Measurements from ENCODE around the gene RFC2.
A peak's percentile ranks its signal among the peaks of the same experiment; 100 is the strongest.

The RFC2 gene

DNA sequence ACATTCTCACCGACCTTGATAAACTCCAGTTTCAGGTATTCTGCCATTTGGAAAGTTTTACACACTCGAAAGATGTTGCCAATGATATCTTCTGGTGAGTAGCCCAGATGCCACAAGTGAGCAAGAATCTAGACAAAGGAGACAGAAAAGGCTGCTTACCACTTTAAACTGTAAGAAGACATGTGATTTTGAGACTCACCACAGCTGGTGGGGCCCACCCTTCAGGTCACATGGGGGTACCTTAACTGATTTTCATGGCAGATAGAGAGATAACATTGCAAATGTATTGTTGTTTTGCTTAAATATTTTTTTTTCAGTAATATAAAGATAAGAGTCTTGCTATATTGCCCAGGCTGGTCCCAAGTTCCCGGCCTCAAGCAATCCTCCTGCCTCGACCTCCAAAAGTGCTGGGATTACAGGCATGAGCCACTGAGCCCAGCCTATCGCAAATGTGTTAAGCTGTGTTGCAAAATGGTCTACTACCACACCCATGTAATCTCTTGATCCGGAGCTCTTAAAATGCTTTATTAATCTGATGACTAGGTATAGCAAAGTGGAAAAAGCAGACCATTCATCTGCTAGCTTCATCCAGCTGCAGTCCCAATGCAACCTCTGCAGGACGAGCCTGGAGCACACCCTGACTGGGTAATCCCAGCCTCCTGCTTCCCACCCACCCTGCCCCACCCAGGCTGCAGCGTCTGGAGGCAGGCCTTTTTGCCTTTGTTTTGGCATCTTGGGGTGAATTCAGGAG, 18.5 kb downstream of the RFC2 start:
- H3K4me3 ChIP-seq (ENCODE audit: low read depth, low read length), result no peak overlapping the region
- peaks cover 62 to 86% of the 10 kb centered on the region in 2 experiments for H3K36me3 ChIP-seq (ENCODE audit: control insufficient read depth in 2 of 2, insufficient read depth in 1 of 2, low read length in 2 of 2)
- no peak overlapping the region for H3K27ac ChIP-seq (ENCODE audit: extremely low read depth, low read depth, low read length)
- ChIA-PET CTCF (interaction anchor here (0.6 kb wide), 1 partner anchor 166 kb away, joined by 3 read pairs; no protein-coding TSS in a partner anchor), POLR2A (interaction anchor here (0.6 kb wide), 1 partner anchor 9 kb away, joined by 4 read pairs; no protein-coding TSS in a partner anchor)
- TF ChIP-seq ZFP69B (tag by site-specific recombination; IDR thresholded peaks at IDR 0.05) (peak; percentile 59; the same call in 1 of the 2 replicates), GLI4 (tag by site-specific recombination; IDR thresholded peaks at IDR 0.05) (no peak)
- TF ChIP-seq, protein P1, sequence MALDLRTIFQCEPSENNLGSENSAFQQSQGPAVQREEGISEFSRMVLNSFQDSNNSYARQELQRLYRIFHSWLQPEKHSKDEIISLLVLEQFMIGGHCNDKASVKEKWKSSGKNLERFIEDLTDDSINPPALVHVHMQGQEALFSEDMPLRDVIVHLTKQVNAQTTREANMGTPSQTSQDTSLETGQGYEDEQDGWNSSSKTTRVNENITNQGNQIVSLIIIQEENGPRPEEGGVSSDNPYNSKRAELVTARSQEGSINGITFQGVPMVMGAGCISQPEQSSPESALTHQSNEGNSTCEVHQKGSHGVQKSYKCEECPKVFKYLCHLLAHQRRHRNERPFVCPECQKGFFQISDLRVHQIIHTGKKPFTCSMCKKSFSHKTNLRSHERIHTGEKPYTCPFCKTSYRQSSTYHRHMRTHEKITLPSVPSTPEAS (tag by site-specific recombination; IDR thresholded peaks at IDR 0.05), result no peak
- TF ChIP-seq, protein P2, sequence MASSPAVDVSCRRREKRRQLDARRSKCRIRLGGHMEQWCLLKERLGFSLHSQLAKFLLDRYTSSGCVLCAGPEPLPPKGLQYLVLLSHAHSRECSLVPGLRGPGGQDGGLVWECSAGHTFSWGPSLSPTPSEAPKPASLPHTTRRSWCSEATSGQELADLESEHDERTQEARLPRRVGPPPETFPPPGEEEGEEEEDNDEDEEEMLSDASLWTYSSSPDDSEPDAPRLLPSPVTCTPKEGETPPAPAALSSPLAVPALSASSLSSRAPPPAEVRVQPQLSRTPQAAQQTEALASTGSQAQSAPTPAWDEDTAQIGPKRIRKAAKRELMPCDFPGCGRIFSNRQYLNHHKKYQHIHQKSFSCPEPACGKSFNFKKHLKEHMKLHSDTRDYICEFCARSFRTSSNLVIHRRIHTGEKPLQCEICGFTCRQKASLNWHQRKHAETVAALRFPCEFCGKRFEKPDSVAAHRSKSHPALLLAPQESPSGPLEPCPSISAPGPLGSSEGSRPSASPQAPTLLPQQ (tag by site-specific recombination; IDR thresholded peaks at IDR 0.05), result peak; percentile 77
- no peaks in the 10 kb centered on the region for H3K4me1 ChIP-seq (ENCODE audit: control insufficient read depth, insufficient read depth, low read length)
- H3K9me3 ChIP-seq (ENCODE audit: control insufficient read depth, insufficient read depth, low read depth, low read length), result no peaks in the 10 kb centered on the region

DNA sequence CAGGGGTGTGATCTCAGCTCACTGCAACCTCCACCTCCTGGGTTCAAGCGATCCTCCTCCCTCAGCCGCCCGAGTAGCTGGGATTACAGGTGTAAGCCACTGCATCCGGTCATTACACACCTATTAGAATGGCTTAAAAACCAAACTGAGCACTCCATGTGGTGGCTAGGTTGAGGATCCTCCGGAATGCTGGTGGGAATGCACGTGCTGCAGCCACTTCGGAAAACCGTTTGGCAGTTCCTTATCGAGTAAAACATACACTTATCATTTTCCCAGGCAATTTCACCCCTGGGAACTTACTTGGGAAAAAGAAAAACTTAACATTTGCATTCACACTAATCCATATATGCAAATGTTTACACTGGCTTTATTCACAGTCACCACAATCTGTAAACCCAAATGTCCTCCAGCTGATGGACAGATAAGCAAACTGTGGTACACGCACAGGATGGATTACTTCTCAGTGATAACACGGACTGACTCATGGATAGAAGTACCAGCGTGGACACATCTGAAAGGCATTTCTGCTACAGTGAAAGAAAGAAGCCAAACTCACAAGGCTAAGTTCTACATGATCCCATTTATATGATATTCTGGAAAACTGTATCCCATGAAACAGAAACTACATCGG, 20.4 kb downstream of the RFC2 start:
- CTCF ChIA-PET, result no interaction called here
- no peaks in the 10 kb centered on the region for H3K4me1 ChIP-seq (ENCODE audit: control insufficient read depth, insufficient read depth, low read length)
- peaks cover 63 to 88% of the 10 kb centered on the region in 2 experiments for H3K36me3 ChIP-seq (ENCODE audit: control insufficient read depth in 2 of 2, insufficient read depth in 1 of 2, low read length in 2 of 2)
- H3K27ac ChIP-seq (ENCODE audit: extremely low read depth, low read depth, low read length), result no peak overlapping the region
- no peak for TF ChIP-seq ZNF621 (tag by site-specific recombination; IDR thresholded peaks at IDR 0.05)
- TF ChIP-seq ZNF473 (tag by site-specific recombination; IDR thresholded peaks at IDR 0.05), result no peak
- no peak for TF ChIP-seq BCL11A (tag by site-specific recombination; IDR thresholded peaks at IDR 0.05; ENCODE audit: low read depth)
- TF ChIP-seq ZNF785 (tag by site-specific recombination; IDR thresholded peaks at IDR 0.05), result no peak
- no peak for TF ChIP-seq ZSCAN18 (tag by site-specific recombination; IDR thresholded peaks at IDR 0.05)
- POLR2A ChIA-PET, result no interaction called here
- H3K9me3 ChIP-seq (ENCODE audit: control insufficient read depth, insufficient read depth, low read depth, low read length), result no peaks in the 10 kb centered on the region
- H3K4me3 ChIP-seq (ENCODE audit: low read depth, low read length), result no peak overlapping the region

DNA sequence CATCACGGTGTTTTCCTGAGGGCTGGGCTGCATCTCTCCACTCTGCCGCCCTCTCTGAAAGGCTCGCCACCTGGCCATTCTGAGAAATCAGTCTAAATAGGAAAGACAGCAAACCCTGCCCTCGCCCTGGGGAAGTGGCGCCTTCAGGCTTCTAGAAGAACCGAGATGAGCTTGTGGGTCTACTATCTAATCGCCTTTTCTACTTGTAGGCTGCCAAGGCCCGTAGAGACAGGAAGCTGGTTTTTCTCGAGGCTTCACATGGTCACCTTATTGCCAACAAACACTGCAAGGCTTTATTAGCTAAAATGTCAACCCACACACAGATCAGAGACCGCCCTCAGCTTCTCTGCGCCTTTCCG, 23.0 kb downstream of the RFC2 start:
- Histone ChIP-seq H3K4me3 (ENCODE audit: low read depth, low read length) (no peak overlapping the region), H3K4me1 (ENCODE audit: control insufficient read depth, insufficient read depth, low read length) (no peaks in the 10 kb centered on the region), H3K9me3 (ENCODE audit: control insufficient read depth, insufficient read depth, low read depth, low read length) (no peaks in the 10 kb centered on the region), H3K36me3 (ENCODE audit: control insufficient read depth in 2 of 2, insufficient read depth in 1 of 2, low read length in 2 of 2) (peaks cover 55 to 75% of the 10 kb centered on the region in 2 experiments), H3K27ac (ENCODE audit: extremely low read depth, low read depth, low read length) (no peak overlapping the region)
- POLR2A ChIA-PET, result no interaction called here
- TF ChIP-seq ZBTB1 (tag by site-specific recombination; IDR thresholded peaks at IDR 0.05) (no peak), ZNF555 (tag by site-specific recombination; conservative IDR thresholded peaks at IDR 0.05) (no peak), YY1 (tag by site-specific recombination; IDR thresholded peaks at IDR 0.05) (no peak), OVOL3 (tag by site-specific recombination; IDR thresholded peaks at IDR 0.05) (no peak)
- TF ChIP-seq, protein P3, sequence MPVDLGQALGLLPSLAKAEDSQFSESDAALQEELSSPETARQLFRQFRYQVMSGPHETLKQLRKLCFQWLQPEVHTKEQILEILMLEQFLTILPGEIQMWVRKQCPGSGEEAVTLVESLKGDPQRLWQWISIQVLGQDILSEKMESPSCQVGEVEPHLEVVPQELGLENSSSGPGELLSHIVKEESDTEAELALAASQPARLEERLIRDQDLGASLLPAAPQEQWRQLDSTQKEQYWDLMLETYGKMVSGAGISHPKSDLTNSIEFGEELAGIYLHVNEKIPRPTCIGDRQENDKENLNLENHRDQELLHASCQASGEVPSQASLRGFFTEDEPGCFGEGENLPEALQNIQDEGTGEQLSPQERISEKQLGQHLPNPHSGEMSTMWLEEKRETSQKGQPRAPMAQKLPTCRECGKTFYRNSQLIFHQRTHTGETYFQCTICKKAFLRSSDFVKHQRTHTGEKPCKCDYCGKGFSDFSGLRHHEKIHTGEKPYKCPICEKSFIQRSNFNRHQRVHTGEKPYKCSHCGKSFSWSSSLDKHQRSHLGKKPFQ (tag by site-specific recombination; IDR thresholded peaks at IDR 0.05), result no peak
- CTCF ChIA-PET, result no interaction called here
